ENCODE results near the gene DGKI. TPM values are rescaled to one million over a fixed set of nuclear protein-coding genes. Genes with fewer than 3 reads are reported as not detected.

The DGKI gene
- total and polyA plus RNA-seq, 2 donors (not counting 1 experiment from before 2014, with no cell fraction given): 0.74 to 2.1 TPM

DNA sequence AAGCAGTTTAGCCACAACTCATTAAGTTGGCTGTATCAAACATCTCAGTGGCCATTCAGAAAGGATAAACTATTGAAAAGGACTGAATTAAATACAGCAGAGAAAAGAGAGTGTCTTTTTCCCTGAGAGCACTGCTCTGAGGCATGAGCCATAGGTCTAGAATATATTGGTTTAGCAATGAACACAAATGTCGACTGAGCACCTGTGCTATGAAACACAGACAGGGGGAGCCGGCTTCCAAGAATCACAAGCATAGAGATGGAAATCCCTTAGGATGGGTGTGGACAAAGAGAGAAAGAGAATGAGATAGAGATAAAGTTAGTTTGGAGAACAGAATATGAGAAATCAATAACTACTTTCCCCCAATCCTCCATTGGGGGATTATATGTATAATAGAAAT, 54.8 kb downstream of the DGKI start:
- Histone ChIP-seq H3K27ac (ENCODE audit: insufficient read depth, low read length) (no peak overlapping the region), H3K4me1 (ENCODE audit: control insufficient read depth, extremely low read depth, insufficient read depth, low read length) (no peaks in the 10 kb centered on the region), H4K20me1 (ENCODE audit: control insufficient read depth, extremely low read depth, insufficient read depth, low read length) (no peaks in the 10 kb centered on the region), H3K9me3 (ENCODE audit: control insufficient read depth, insufficient read depth, low read depth, low read length) (no peaks in the 10 kb centered on the region), H3K9ac (ENCODE audit: insufficient read depth, low read length) (no peak overlapping the region), H3K79me2 (ENCODE audit: control insufficient read depth, insufficient read depth, low read length) (no peaks in the 10 kb centered on the region), H3K4me3 (replicated peaks in 1 of 4; ENCODE audit: control extremely low read depth in 1 of 4, insufficient read depth in 1 of 4, low read depth in 3 of 4, low read length in 4 of 4) (no peak overlapping the region), H3K27me3 (ENCODE audit: control insufficient read depth, insufficient read depth, low read length) (no peaks in the 10 kb centered on the region), H3K36me3 (ENCODE audit: control insufficient read depth, insufficient read depth, low read length) (no peaks in the 10 kb centered on the region), H2AFZ (ENCODE audit: low read length) (no peak overlapping the region), H3K4me2 (ENCODE audit: extremely low read depth, insufficient read depth, low read length) (no peak overlapping the region)
- TF ChIP-seq CTCF (conservative IDR thresholded peaks at IDR 0.05 in 1 of 2, IDR thresholded peaks at IDR 0.05 in 1 of 2; ENCODE audit: low read depth in 1 of 2, low read length in 2 of 2): no peak
- TF ChIP-seq EZH2 (IDR thresholded peaks at IDR 0.05; ENCODE audit: low read length, missing control alignments): no peak
- no peak for DNase-seq (ENCODE audit: low read depth in 2 of 2)

DNA sequence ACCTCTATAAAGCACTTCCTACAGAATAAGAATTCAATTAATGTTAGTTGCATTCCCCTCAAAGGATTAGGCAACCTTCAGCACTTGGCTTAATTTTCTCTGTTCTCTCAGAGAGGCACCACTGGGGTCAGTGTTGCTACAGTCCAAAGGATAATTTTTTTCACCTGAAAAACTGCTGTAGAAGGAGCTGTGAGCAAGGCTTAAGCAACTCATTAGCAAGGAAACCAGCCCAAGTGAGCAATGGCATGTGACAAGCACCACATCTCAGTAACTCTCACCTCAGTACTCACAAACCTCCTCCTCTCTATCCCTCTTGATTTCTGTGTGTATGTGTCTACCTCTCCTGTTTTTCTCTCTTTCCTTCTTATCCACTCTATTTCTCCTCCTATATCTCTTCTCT, 55.9 kb downstream of the DGKI start:
- no peaks in the 10 kb centered on the region for H3K36me3 ChIP-seq (ENCODE audit: control insufficient read depth, insufficient read depth, low read length)
- no peak for TF ChIP-seq CTCF (conservative IDR thresholded peaks at IDR 0.05 in 1 of 2, IDR thresholded peaks at IDR 0.05 in 1 of 2; ENCODE audit: low read depth in 1 of 2, low read length in 2 of 2)
- no peak overlapping the region for H2AFZ ChIP-seq (ENCODE audit: low read length)
- H3K27ac ChIP-seq (ENCODE audit: insufficient read depth, low read length): no peak overlapping the region
- H3K27me3 ChIP-seq (ENCODE audit: control insufficient read depth, insufficient read depth, low read length): no peaks in the 10 kb centered on the region
- no peaks in the 10 kb centered on the region for H3K79me2 ChIP-seq (ENCODE audit: control insufficient read depth, insufficient read depth, low read length)
- H3K4me3 ChIP-seq (replicated peaks in 1 of 4; ENCODE audit: control extremely low read depth in 1 of 4, insufficient read depth in 1 of 4, low read depth in 3 of 4, low read length in 4 of 4): no peak overlapping the region
- H3K4me1 ChIP-seq (ENCODE audit: control insufficient read depth, extremely low read depth, insufficient read depth, low read length): no peaks in the 10 kb centered on the region
- DNase-seq (ENCODE audit: low read depth in 2 of 2): no peak
- H3K4me2 ChIP-seq (ENCODE audit: extremely low read depth, insufficient read depth, low read length): no peak overlapping the region
- no peak overlapping the region for H3K9ac ChIP-seq (ENCODE audit: insufficient read depth, low read length)
- H3K9me3 ChIP-seq (ENCODE audit: control insufficient read depth, insufficient read depth, low read depth, low read length): no peaks in the 10 kb centered on the region
- no peaks in the 10 kb centered on the region for H4K20me1 ChIP-seq (ENCODE audit: control insufficient read depth, extremely low read depth, insufficient read depth, low read length)

DNA sequence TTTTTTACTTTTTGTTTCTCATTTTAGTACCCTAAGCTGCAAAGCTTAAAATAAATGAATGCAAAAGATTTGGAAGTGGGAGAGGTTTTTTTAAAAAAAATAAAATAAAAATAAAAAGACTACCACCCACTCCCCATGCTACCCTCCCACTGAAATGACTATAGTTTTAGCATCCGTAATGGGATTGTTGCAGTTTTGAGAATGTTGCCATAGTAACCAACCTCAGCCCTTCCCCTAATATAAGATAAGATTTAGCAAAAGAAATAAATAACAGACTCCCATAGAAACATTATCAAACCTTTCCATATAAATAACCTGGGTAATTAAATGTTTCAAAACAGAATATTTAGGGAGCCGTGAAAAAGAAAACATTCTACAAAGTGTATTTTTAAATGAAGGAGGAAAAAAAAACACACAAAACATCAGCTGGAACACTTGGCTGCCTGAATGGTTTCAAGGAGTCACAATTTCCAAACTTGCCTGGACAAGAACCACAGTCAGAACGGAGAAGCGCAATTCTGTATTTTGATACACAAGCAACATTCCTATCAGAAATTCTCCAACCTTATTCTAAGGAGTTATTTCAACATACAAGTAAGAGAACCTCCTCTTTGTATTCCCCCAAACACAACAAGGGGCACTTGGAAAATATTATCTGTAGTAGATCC, 57.4 kb downstream of the DGKI start:
- Histone ChIP-seq H2AFZ (ENCODE audit: low read length) (no peak overlapping the region), H3K4me3 (replicated peaks in 1 of 4; ENCODE audit: control extremely low read depth in 1 of 4, insufficient read depth in 1 of 4, low read depth in 3 of 4, low read length in 4 of 4) (no peak overlapping the region), H3K4me2 (ENCODE audit: extremely low read depth, insufficient read depth, low read length) (no peak overlapping the region), H3K27me3 (ENCODE audit: control insufficient read depth, insufficient read depth, low read length) (no peaks in the 10 kb centered on the region), H3K9me3 (ENCODE audit: control insufficient read depth, insufficient read depth, low read depth, low read length) (no peaks in the 10 kb centered on the region), H3K36me3 (ENCODE audit: control insufficient read depth, insufficient read depth, low read length) (no peaks in the 10 kb centered on the region), H3K27ac (ENCODE audit: insufficient read depth, low read length) (no peak overlapping the region), H3K79me2 (ENCODE audit: control insufficient read depth, insufficient read depth, low read length) (no peaks in the 10 kb centered on the region), H4K20me1 (ENCODE audit: control insufficient read depth, extremely low read depth, insufficient read depth, low read length) (no peaks in the 10 kb centered on the region), H3K4me1 (ENCODE audit: control insufficient read depth, extremely low read depth, insufficient read depth, low read length) (no peaks in the 10 kb centered on the region), H3K9ac (ENCODE audit: insufficient read depth, low read length) (no peak overlapping the region)
- DNase-seq (ENCODE audit: low read depth in 2 of 2): peak in 1 of 2 donors; percentile 41
- no peak for TF ChIP-seq EZH2 (IDR thresholded peaks at IDR 0.05; ENCODE audit: low read length, missing control alignments)
- no peak for TF ChIP-seq CTCF (conservative IDR thresholded peaks at IDR 0.05 in 1 of 2, IDR thresholded peaks at IDR 0.05 in 1 of 2; ENCODE audit: low read depth in 1 of 2, low read length in 2 of 2)
